K562 (cell line): ENCODE results near the gene SFXN5. TPM values are rescaled to one million over a fixed set of nuclear protein-coding genes. Genes with fewer than 3 reads are reported as not detected.

Source experiments
- ATAC-seq: fragments of 200-7000 bp; cut with Tn5 transposase; 3 replicates; pipeline ENCODE4 v1.9.1; 2020; ENCODE audit warnings: moderate library complexity
- BruUV-seq: library from RNA; stranded (reverse); fragments of 400-500 nt; replicated peaks from 2 replicates; lab custom pipeline; 2021; lab: Mats Ljungman, UMichigan
- CTCF ChIA-PET: fragments of 300-600 bp; formaldehyde crosslinking; extraction: SDS; loops from one replicate; lab custom pipeline; 2021; ENCODE audit warnings: low intra/inter-chr PET ratio; lab: Yijun Ruan, JAX
- POLR2A ChIA-PET: fragments of 300-600, 350-650 bp; sonication (Branson Sonifier 250); formaldehyde crosslinking; extraction: SDS; loops from one replicate; lab custom pipeline; 2021; ENCODE audit warnings: antibody characterized with exemption, inconsistent platforms; lab: Yijun Ruan, JAX
- DNase-seq, 4 experiments: peaks; one replicate each; pipeline versions ENCODE4 v3.0.0 to v3.0.0-alpha.2; 2011 to 2018; ENCODE audit warnings: low spot score in 3 of 4, mixed read lengths in 3 of 4; ENCODE audit errors: extremely low read depth in 1 of 4
- FAIRE-seq: peaks from 2 replicates; lab custom pipeline; 2011; peaks lifted over from hg19 to GRCh38; lab: Jason Lieb, UNC
- H2AFZ ChIP-seq: 2 replicates; pipeline ENCODE4 v1.6.0; 2011; ENCODE audit warnings: low read depth, low read length, control low read depth, inconsistent platforms
- H3K27ac ChIP-seq: fragments of 200-600 bp; 3 replicates; pipeline ENCODE4 v1.8.0; 2011; ENCODE audit warnings: low read depth, mild to moderate bottlenecking, control low read depth, inconsistent platforms, low read length, moderate library complexity, mixed read lengths; ENCODE audit errors: extremely low read depth
- H3K27me3 ChIP-seq, 2 experiments: fragments of 300-600 bp in 1 of 2; 2 replicates in 1 of 2; 3 replicates in 1 of 2; pipeline versions ENCODE4 v1.6.0 to v1.8.0; 2011; ENCODE audit warnings: inconsistent platforms in 2 of 2, low read length in 2 of 2, mild to moderate bottlenecking in 1 of 2, mixed read lengths in 1 of 2, moderate library complexity in 1 of 2; ENCODE audit not compliant: control insufficient read depth in 2 of 2, insufficient read depth in 2 of 2
- H3K36me3 ChIP-seq: fragments of 300-600 bp; 3 replicates; pipeline ENCODE4 v1.8.0; 2011; ENCODE audit warnings: mild to moderate bottlenecking, low read length, inconsistent platforms; ENCODE audit not compliant: control insufficient read depth, insufficient read depth
- H3K4me1 ChIP-seq, 2 experiments: fragments of 200-600 bp in 1 of 2; replicated peaks in 1 of 2; 2 replicates in 1 of 2; 3 replicates in 1 of 2; pipeline versions ENCODE4 v1.5.1 to v1.8.0; 2011; ENCODE audit warnings: inconsistent platforms in 2 of 2, low read length in 2 of 2, mild to moderate bottlenecking in 1 of 2, mixed read lengths in 1 of 2, moderate library complexity in 1 of 2; ENCODE audit not compliant: control insufficient read depth in 2 of 2, insufficient read depth in 2 of 2
- H3K4me2 ChIP-seq: 2 replicates; pipeline ENCODE4 v1.6.1; 2011; ENCODE audit warnings: low read length, control low read depth, inconsistent platforms, mixed read lengths; ENCODE audit not compliant: insufficient read depth
- H3K4me3 ChIP-seq: fragments of 200-600 bp; sonication (generic), shearing (Covaris generic); 2 replicates; pipeline ENCODE4 v1.5.1; 2016; ENCODE audit warnings: control low read depth, inconsistent platforms
- H3K79me2 ChIP-seq: fragments of 200-600 bp; 3 replicates; pipeline ENCODE4 v1.8.0; 2011; ENCODE audit warnings: low read length, inconsistent platforms; ENCODE audit not compliant: control insufficient read depth, insufficient read depth
- H3K9ac ChIP-seq, 2 experiments: 2 replicates each; pipeline versions ENCODE4 v1.6.0 to v1.6.1; 2011; ENCODE audit warnings: low read depth in 2 of 2, low read length in 2 of 2, control low read depth in 1 of 2, inconsistent platforms in 1 of 2, mild to moderate bottlenecking in 1 of 2, mixed read lengths in 1 of 2; ENCODE audit not compliant: insufficient read depth in 1 of 2
- H3K9me1 ChIP-seq: one replicate; pipeline ENCODE4 v1.6.0; 2011; ENCODE audit warnings: inconsistent platforms, mild to moderate bottlenecking, low read length, moderate library complexity; ENCODE audit not compliant: control insufficient read depth, insufficient read depth
- H3K9me3 ChIP-seq: replicated peaks from 2 replicates; pipeline ENCODE4 v1.5.1; 2011; ENCODE audit warnings: low read depth, low read length, inconsistent platforms; ENCODE audit not compliant: control insufficient read depth, insufficient read depth
- H4K20me1 ChIP-seq: replicated peaks from 2 replicates; pipeline ENCODE4 v1.6.1; 2011; ENCODE audit warnings: low read length, inconsistent platforms, mixed read lengths; ENCODE audit not compliant: control insufficient read depth, insufficient read depth
- IRF9 ChIP-seq: fragments of 450-650 bp; IDR thresholded peaks from 2 replicates; pipeline ENCODE4 v1.6.1; 2016; ENCODE audit warnings: missing biosample characterization, missing genetic modification characterization
- KLF1 ChIP-seq: fragments of 450-650 bp; IDR thresholded peaks from 2 replicates; pipeline ENCODE4 v1.6.1; 2016; ENCODE audit warnings: missing genetic modification characterization, missing compliant biosample characterization
- NFE2L1 ChIP-seq: fragments of 450-650 bp; IDR thresholded peaks from 2 replicates; pipeline ENCODE4 v1.6.1; 2016; ENCODE audit warnings: missing genetic modification characterization, low read depth, mild to moderate bottlenecking, missing compliant biosample characterization, moderate library complexity, borderline replicate concordance
- SIRT6 ChIP-seq: IDR thresholded peaks from one replicate; pipeline ENCODE4 v1.6.1; 2012; ENCODE audit warnings: low read depth, mild to moderate bottlenecking, control low read depth, inconsistent platforms, low read length, moderate library complexity
- SMAD2 ChIP-seq: fragments of 150-350 bp; IDR thresholded peaks from 2 replicates; pipeline ENCODE4 v1.6.1; 2014; ENCODE audit warnings: low read depth, mild to moderate bottlenecking, low read length
- SOX6 ChIP-seq: fragments of 450-650 bp; IDR thresholded peaks from 2 replicates; pipeline ENCODE4 v1.6.1; 2014; ENCODE audit warnings: mild to moderate bottlenecking
- TSC22D4 ChIP-seq: fragments of 450-650 bp; IDR thresholded peaks from 2 replicates; pipeline ENCODE4 v1.6.1; 2016; ENCODE audit warnings: missing genetic modification characterization, missing biosample characterization, control low read depth
- YBX1 ChIP-seq: fragments of 450-650 bp; IDR thresholded peaks from 2 replicates; pipeline ENCODE4 v1.7.1; 2016; ENCODE audit warnings: mild to moderate bottlenecking
- ZKSCAN1 ChIP-seq: fragments of 150-350 bp; IDR thresholded peaks from 2 replicates; pipeline ENCODE4 v1.6.1; 2016; ENCODE audit warnings: low read depth, low read length
- ZNF146 ChIP-seq: IDR thresholded peaks from one replicate; pipeline ENCODE4 v1.6.1; 2018; ENCODE audit warnings: missing compliant biosample characterization; ENCODE audit not compliant: unreplicated experiment
- ZNF354B ChIP-seq: fragments of 250-450 bp; sonication (Bioruptor Pico); IDR thresholded peaks from 2 replicates; pipeline ENCODE4 v1.4.0; 2020
- ZNF41 ChIP-seq: fragments of 250-450 bp; sonication (Bioruptor Pico); conservative IDR thresholded peaks from 2 replicates; pipeline ENCODE4 v1.4.0; 2020; ENCODE audit warnings: mild to moderate bottlenecking
- WGBS: fragments of 100-300 bp; shearing (Covaris generic); methylation state at CpG from one replicate; pipeline ENCODE4 v1.1.6; 2016; ENCODE audit warnings: low coverage, mixed read lengths; ENCODE audit not compliant: insufficient coverage; ENCODE audit errors: missing lambda C conversion rate; 5-methylcytosine and 5-hydroxymethylcytosine counted together
- in situ Hi-C: fragments of 300-500 bp; cut with MboI; formaldehyde crosslinking; loops from 4 replicates; pipeline ENCODE4 v1.15.0; 2018; ENCODE audit warnings: inconsistent platforms, mixed read lengths
- intact Hi-C: fragments of 100-400 bp; cut with micrococcal nuclease; formaldehyde crosslinking; loops from 2 replicates; pipeline ENCODE4 v1.14.2; 2022
- polyA plus RNA-seq, 8 experiments: library from polyadenylated mRNA; depleted of rRNA in 4 of 8; stranded (reverse) in 5 of 8; unstranded in 3 of 8; fragments of >200 nt; fragmentation: Nextera tagmentation in 2 of 8; fragmentation: Illumina TruSeq in 1 of 8; extraction: Ambion mirVana in 2 of 8; extraction: Trizol in 1 of 8; gene quantifications; 2 replicates each; pipeline versions ENCODE4 v1.2.1 to v1.2.3, GENCODE V29; 2011 to 2014; ENCODE audit warnings: inconsistent platforms in 1 of 8, missing spikeins in 1 of 8
- total RNA-seq, 7 experiments: library from RNA; depleted of rRNA in 6 of 7; stranded (reverse); fragments of >200 nt in 6 of 7; fragmentation: Illumina TruSeq in 2 of 7; extraction: Trizol in 2 of 7; gene quantifications; 2 replicates each; pipeline versions ENCODE4 v1.2.1 to v1.2.3, GENCODE V29; 2011 to 2021; ENCODE audit warnings: low replicate concordance in 1 of 7
- TF ChIP-seq, protein P1 (sequence below): sonication (generic); formaldehyde crosslinking; IDR thresholded peaks from 2 replicates; pipeline ENCODE4 v1.8.0; 2022; ENCODE audit warnings: mild to moderate bottlenecking, low read depth, missing genetic modification reagents
- TF ChIP-seq, protein P2 (sequence below): fragments of 250-450 bp; sonication (Bioruptor Pico); IDR thresholded peaks from 2 replicates; pipeline ENCODE4 v1.8.0; 2021; ENCODE audit warnings: borderline replicate concordance, mild to moderate bottlenecking, moderate library complexity; ENCODE audit not compliant: poor library complexity, severe bottlenecking

SFXN5 gene
- total and polyA plus RNA-seq, 9 of the 15 experiments (the other 6 are each of a cell fraction or from before 2014, with no cell fraction given): 8.3 to 22.6 (median 16.0) TPM

- no peaks in the 10 kb centered on the region for H3K79me2 ChIP-seq
- no peak for ATAC-seq
- no peak for FAIRE-seq
- H4K20me1 ChIP-seq: peaks cover 22% of the 10 kb centered on the region; the same call in 1 of the 2 replicates
- 6% methylated on average over 7 of the region's 7 CpGs for WGBS
- no peak overlapping the region for H3K4me2 ChIP-seq
- no peak overlapping the region for H3K4me3 ChIP-seq
- no peak for DNase-seq
- H3K9me3 ChIP-seq: no peaks in the 10 kb centered on the region
- no peaks in the 10 kb centered on the region for H3K36me3 ChIP-seq
- H3K27ac ChIP-seq: no peak overlapping the region
- intact Hi-C loops (no loop called here), in situ Hi-C loops (no loop called here)
- BruUV-seq: no TSS peak
- POLR2A ChIA-PET: no interaction called here
- H3K4me1 ChIP-seq: peaks cover 0 to 39% of the 10 kb centered on the region in 2 experiments; a peak in 3 of 5 replicates
- H2AFZ ChIP-seq: no peak overlapping the region
- CTCF ChIA-PET: no interaction called here
- TF ChIP-seq SMAD2: no peak
- TF ChIP-seq NFE2L1: no peak
- TF ChIP-seq SIRT6: no peak
- no peak for TF ChIP-seq ZKSCAN1
- TF ChIP-seq, protein P1, sequence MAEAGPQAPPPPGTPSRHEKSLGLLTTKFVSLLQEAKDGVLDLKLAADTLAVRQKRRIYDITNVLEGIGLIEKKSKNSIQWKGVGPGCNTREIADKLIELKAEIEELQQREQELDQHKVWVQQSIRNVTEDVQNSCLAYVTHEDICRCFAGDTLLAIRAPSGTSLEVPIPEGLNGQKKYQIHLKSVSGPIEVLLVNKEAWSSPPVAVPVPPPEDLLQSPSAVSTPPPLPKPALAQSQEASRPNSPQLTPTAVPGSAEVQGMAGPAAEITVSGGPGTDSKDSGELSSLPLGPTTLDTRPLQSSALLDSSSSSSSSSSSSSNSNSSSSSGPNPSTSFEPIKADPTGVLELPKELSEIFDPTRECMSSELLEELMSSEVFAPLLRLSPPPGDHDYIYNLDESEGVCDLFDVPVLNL (CRISPR knock-in tag): no peak
- TF ChIP-seq TSC22D4 (tag): no peak
- TF ChIP-seq IRF9 (tag): no peak
- TF ChIP-seq KLF1 (tag): no peak
- TF ChIP-seq YBX1: no peak
- TF ChIP-seq SOX6: no peak
- no peak for TF ChIP-seq ZNF146 (CRISPR knock-in tag)
- no peak for TF ChIP-seq ZNF41 (CRISPR knock-in tag)
- TF ChIP-seq ZNF354B (CRISPR knock-in tag): no peak
- TF ChIP-seq, protein P2, sequence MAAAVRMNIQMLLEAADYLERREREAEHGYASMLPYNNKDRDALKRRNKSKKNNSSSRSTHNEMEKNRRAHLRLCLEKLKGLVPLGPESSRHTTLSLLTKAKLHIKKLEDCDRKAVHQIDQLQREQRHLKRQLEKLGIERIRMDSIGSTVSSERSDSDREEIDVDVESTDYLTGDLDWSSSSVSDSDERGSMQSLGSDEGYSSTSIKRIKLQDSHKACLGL (CRISPR knock-in tag): no peak
- H3K9me1 ChIP-seq: no peaks in the 10 kb centered on the region
- H3K27me3 ChIP-seq: peaks cover 47 to 61% of the 10 kb centered on the region in 2 experiments
- no peak overlapping the region for H3K9ac ChIP-seq
Observed at GRCh38 chr2:72914206-72914559, 157.3 kb downstream of the SFXN5 start.
